Measurements from ENCODE around the gene IL1R1. TPM values are rescaled to one million over a fixed set of nuclear protein-coding genes. Genes with fewer than 3 reads are reported as not detected.
"Not testable (repeated sequence)": the region's sequence is repeated elsewhere in the genome, so short reads cannot be mapped to it uniquely, and the experiment has no call there.

IL1R1 gene
- total RNA-seq, 3 donors from 2014 or later = 17.8 to 40.1 (median 39.1) TPM

DNA sequence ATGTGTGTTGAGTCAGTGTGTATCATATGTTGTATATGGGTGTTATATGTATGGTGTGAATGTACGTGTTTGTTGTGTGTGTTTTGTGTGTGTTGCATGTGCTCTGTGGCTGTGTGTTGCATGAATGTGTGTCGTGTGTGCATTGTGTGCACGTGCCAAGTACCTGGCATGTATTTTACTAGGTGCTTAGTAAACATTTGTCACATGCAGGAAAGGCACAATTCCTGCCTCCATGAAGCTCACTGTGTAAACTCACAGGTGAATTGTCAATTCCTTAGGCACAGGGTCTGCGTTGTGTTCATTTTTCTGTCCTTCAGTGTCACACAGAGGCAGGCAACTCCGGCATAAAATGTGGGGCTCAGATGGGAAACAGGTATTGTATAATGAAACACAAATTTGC, 22.3 kb upstream of the IL1R1 start:
- ATAC-seq (peak; percentile 59), DNase-seq (peak in 1 of 3 donors; percentile 23)
- Histone ChIP-seq H3K4me1 (ENCODE audit: low read depth) (peaks cover 25% of the 10 kb centered on the region), H3K9me3 (no peaks in the 10 kb centered on the region), H3K36me3 (ENCODE audit: low read depth) (no peaks in the 10 kb centered on the region), H3K4me3 (no peak overlapping the region)
- TF ChIP-seq, protein P1, sequence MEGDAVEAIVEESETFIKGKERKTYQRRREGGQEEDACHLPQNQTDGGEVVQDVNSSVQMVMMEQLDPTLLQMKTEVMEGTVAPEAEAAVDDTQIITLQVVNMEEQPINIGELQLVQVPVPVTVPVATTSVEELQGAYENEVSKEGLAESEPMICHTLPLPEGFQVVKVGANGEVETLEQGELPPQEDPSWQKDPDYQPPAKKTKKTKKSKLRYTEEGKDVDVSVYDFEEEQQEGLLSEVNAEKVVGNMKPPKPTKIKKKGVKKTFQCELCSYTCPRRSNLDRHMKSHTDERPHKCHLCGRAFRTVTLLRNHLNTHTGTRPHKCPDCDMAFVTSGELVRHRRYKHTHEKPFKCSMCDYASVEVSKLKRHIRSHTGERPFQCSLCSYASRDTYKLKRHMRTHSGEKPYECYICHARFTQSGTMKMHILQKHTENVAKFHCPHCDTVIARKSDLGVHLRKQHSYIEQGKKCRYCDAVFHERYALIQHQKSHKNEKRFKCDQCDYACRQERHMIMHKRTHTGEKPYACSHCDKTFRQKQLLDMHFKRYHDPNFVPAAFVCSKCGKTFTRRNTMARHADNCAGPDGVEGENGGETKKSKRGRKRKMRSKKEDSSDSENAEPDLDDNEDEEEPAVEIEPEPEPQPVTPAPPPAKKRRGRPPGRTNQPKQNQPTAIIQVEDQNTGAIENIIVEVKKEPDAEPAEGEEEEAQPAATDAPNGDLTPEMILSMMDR (IDR thresholded peaks at IDR 0.05) = no peak
- intact Hi-C loops (cut with DNase I, micrococcal nuclease) = no loop called here

DNA sequence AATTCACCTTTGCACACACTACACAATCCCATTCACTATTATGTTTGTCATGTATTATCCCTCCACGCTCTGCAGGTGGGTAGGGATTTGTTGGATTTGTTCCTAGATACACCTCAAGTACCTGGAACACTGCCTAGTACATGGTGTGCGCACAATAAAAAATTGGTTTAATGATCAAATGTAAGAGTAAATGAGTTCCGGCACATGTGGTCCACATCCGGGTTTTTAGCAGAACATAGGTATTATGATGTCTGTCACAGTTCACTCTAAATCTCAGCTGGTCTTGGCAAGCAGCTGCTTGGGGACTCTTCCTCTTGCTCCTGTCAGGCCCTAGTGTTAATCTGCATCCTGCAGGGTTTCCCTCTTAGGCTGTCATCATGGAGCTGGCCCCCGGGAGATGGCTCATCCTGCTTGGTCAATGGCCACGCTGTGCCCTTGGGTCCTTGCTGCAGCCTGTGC, 21.8 kb upstream of the IL1R1 start:
- no peaks in the 10 kb centered on the region for H3K9me3 ChIP-seq
- peak; percentile 89 for ATAC-seq
- intact Hi-C loops (cut with DNase I, micrococcal nuclease) = no loop called here
- H3K36me3 ChIP-seq (ENCODE audit: low read depth) = no peaks in the 10 kb centered on the region
- no peak overlapping the region for H3K4me3 ChIP-seq
- peak in 1 of 3 donors; percentile 48 for DNase-seq
- peaks cover 25% of the 10 kb centered on the region for H3K4me1 ChIP-seq (ENCODE audit: low read depth)
- TF ChIP-seq, protein P1 (IDR thresholded peaks at IDR 0.05) = no peak

DNA sequence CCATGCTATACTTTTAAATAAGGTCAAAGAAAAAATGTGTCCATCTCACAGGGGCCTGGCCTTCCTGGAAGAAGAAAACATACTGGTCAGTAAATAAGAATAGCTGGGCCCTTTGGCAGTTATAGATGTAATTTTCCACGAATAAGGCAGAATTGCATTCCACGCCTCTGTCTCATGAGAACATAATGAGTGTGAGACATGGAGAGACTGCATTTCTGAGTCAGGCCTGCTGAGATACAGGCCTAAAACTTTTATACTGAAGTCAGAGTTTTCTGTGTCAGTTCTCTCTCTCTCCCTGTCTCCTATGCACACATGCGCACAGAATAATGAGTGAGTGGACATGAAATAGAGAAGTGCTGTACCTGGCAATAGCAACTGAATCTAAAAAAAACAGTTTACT, 20.4 kb upstream of the IL1R1 start:
- DNase-seq (no peak), ATAC-seq (no peak)
- H3K4me1 ChIP-seq (ENCODE audit: low read depth) = peaks cover 25% of the 10 kb centered on the region
- TF ChIP-seq, protein P1 (IDR thresholded peaks at IDR 0.05) = no peak
- H3K9me3 ChIP-seq = no peaks in the 10 kb centered on the region
- H3K36me3 ChIP-seq (ENCODE audit: low read depth) = no peaks in the 10 kb centered on the region
- intact Hi-C loops (cut with DNase I, micrococcal nuclease) = no loop called here
- no peak overlapping the region for H3K4me3 ChIP-seq

DNA sequence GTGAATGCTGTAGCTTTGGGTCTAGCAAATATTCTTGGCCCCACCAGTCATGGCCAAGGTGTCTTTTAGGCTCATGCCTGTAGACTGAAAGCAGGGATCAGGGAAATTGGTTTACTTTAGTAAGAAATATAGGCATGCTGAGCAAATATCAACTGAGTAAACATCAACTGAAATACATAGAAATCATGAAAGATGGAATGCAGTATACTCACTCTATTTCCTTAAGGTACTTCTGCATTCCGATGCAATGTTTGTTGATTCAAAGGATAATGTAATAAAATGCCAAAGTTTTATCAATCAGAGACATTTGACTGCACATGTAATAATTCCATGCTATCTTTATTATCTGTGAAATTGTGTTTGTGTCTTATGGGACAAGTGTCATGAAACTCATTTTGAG, 19.6 kb upstream of the IL1R1 start:
- Histone ChIP-seq H3K9me3 (no peaks in the 10 kb centered on the region), H3K36me3 (ENCODE audit: low read depth) (no peaks in the 10 kb centered on the region), H3K4me1 (ENCODE audit: low read depth) (peaks cover 25% of the 10 kb centered on the region), H3K4me3 (no peak overlapping the region)
- TF ChIP-seq, protein P1 (IDR thresholded peaks at IDR 0.05) = no peak
- intact Hi-C loops (cut with DNase I, micrococcal nuclease) = no loop called here
- ATAC-seq (peak; percentile 17), DNase-seq (no peak)

DNA sequence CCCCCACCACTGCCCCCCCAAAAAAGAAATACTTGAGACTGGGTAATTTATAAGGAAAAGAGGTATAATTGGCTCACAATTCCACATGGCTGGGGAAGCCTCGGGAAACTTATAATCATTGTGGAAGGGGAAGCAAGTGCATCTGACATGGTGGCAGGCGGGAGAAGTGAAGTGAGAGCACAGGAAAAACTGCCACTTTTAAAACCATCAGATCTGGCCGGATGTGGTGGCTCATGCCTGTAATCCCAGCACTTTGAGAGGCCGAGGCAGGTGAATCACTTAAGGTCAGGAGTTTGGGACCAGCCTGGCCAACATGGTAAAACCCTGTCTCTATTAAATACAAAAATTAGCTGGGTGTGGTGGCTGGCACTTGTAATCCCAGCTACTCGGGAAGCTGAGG, 18.1 kb upstream of the IL1R1 start:
- H3K9me3 ChIP-seq; ATAC-seq; DNase-seq; H3K4me3 ChIP-seq; intact Hi-C loops (cut with DNase I, micrococcal nuclease); H3K36me3 ChIP-seq (ENCODE audit: low read depth): not testable (repeated sequence)
- H3K4me1 ChIP-seq (ENCODE audit: low read depth) = peaks cover 25% of the 10 kb centered on the region

DNA sequence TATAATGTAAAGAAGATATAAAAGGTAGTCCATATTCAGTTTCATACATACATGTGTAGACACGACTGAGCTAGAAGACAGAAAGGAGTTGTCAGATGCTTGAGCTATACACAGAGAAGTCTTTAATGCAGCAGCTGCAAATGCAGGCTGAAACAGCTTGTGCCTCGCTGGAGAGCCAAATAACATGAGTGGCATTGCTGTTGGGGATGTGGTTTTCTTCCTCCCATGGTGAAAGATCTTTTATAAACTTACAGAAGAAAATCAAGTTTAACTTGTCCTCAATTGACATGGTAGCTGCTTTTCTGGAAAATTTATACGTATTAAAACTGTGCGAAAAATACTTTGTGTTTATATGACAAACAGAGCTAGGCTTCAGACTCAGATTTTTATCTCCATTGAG, 16.4 kb upstream of the IL1R1 start:
- Histone ChIP-seq H3K4me1 (ENCODE audit: low read depth) (peaks cover 10% of the 10 kb centered on the region), H3K4me3 (no peak overlapping the region), H3K36me3 (ENCODE audit: low read depth) (no peaks in the 10 kb centered on the region), H3K9me3 (no peaks in the 10 kb centered on the region)
- ATAC-seq = no peak
- DNase-seq = no peak
- intact Hi-C loops (cut with DNase I, micrococcal nuclease) = no loop called here
- TF ChIP-seq, protein P1 (IDR thresholded peaks at IDR 0.05) = no peak

Measured in mucosa of descending colon (tissue), 3 donors.